HG03469 (cell line): ENCODE results near the gene RBMXL2.

Source experiments
- ATAC-seq: cut with Tn5 transposase; IDR thresholded peaks from one replicate; pipeline ENCODE4 v1.9.1; 2021; ENCODE audit warnings: mild to moderate bottlenecking, moderate library complexity, moderate number of reproducible peaks; ENCODE audit not compliant: unreplicated experiment

Gene RBMXL2

GRCh38 chr11:7088921-7089320 lies at the start of gene RBMXL2:
Gene RBMXL2, plus strand, starts transcription at chr11:7088998. Its CDS starts 123 bp downstream, at chr11:7089121.
- no peak for ATAC-seq

GRCh38 chr11:7046474-7047175 lies 42.2 kb upstream of the RBMXL2 start:
- ATAC-seq = no peak

GRCh38 chr11:7050191-7050590 lies 38.6 kb upstream of the RBMXL2 start:
- ATAC-seq = no peak

GRCh38 chr11:7056828-7057513 lies 31.8 kb upstream of the RBMXL2 start:
- no peak for ATAC-seq

- ATAC-seq = no peak
Observed at GRCh38 chr11:7057641-7058040, 31.2 kb upstream of the RBMXL2 start.

GRCh38 chr11:7060868-7061267 lies 27.9 kb upstream of the RBMXL2 start:
- no peak for ATAC-seq

GRCh38 chr11:7062534-7062933 lies 26.3 kb upstream of the RBMXL2 start:
- ATAC-seq = no peak

GRCh38 chr11:7072401-7073028 lies 16.3 kb upstream of the RBMXL2 start:
- no peak for ATAC-seq

- ATAC-seq = no peak
Observed at GRCh38 chr11:7077101-7077500, 11.7 kb upstream of the RBMXL2 start.

GRCh38 chr11:7079545-7080135 lies 9.2 kb upstream of the RBMXL2 start:
- ATAC-seq = no peak

GRCh38 chr11:7080900-7081299 lies 7.9 kb upstream of the RBMXL2 start:
- no peak for ATAC-seq

- ATAC-seq = no peak
Observed at GRCh38 chr11:7081441-7081840, 7.4 kb upstream of the RBMXL2 start.

GRCh38 chr11:7089328-7090251 lies 792 bp downstream of the RBMXL2 start:
- no peak for ATAC-seq

GRCh38 chr11:7098235-7098832 lies 9.5 kb downstream of the RBMXL2 start:
- ATAC-seq = peak; percentile 85

GRCh38 chr11:7115780-7116179 lies 27.0 kb downstream of the RBMXL2 start:
- no peak for ATAC-seq

GRCh38 chr11:7116370-7116769 lies 27.6 kb downstream of the RBMXL2 start:
- ATAC-seq = no peak

GRCh38 chr11:7138051-7138450 lies 49.3 kb downstream of the RBMXL2 start:
- ATAC-seq = no peak
